Measurements from ENCODE around the gene RCC2.

The RCC2 gene

GRCh38 chr1:17372955-17373354 is 66.5 kb downstream of the RCC2 start:
- TF ChIP-seq CTCF (IDR thresholded peaks at IDR 0.05; ENCODE audit: extremely low read depth, insufficient read depth, missing control alignments): no peak
- no peak for DNase-seq (ENCODE audit: low spot score)
- in situ Hi-C loops (cut with MboI; ENCODE audit: low pct_unique_long_range_greater_than_20kb, low sequenced_read_pairs, unreplicated experiment): no loop called here

GRCh38 chr1:17371896-17372295 is 67.6 kb downstream of the RCC2 start, which contains the start of gene PADI6:
TSS of gene PADI6 (plus strand) at chr1:17372196. CDS start at chr1:17372246, 50 bp downstream.
- no peak for DNase-seq (ENCODE audit: low spot score)
- no peak for TF ChIP-seq CTCF (IDR thresholded peaks at IDR 0.05; ENCODE audit: extremely low read depth, insufficient read depth, missing control alignments)
- in situ Hi-C loops (cut with MboI; ENCODE audit: low pct_unique_long_range_greater_than_20kb, low sequenced_read_pairs, unreplicated experiment): no loop called here

- TF ChIP-seq CTCF (IDR thresholded peaks at IDR 0.05; ENCODE audit: extremely low read depth, insufficient read depth, missing control alignments): no peak
- in situ Hi-C loops (cut with MboI; ENCODE audit: low pct_unique_long_range_greater_than_20kb, low sequenced_read_pairs, unreplicated experiment): no loop called here
- DNase-seq (ENCODE audit: low spot score): no peak
These were observed 68.9 kb downstream of the RCC2 start for GRCh38 chr1:17370618-17371017.

- TF ChIP-seq CTCF (IDR thresholded peaks at IDR 0.05; ENCODE audit: extremely low read depth, insufficient read depth, missing control alignments): no peak
- no peak for DNase-seq (ENCODE audit: low spot score)
- in situ Hi-C loops (cut with MboI; ENCODE audit: low pct_unique_long_range_greater_than_20kb, low sequenced_read_pairs, unreplicated experiment): no loop called here
These were observed 70.0 kb downstream of the RCC2 start for GRCh38 chr1:17369466-17369865.

- no peak for TF ChIP-seq CTCF (IDR thresholded peaks at IDR 0.05; ENCODE audit: extremely low read depth, insufficient read depth, missing control alignments)
- DNase-seq (ENCODE audit: low spot score): no peak
- in situ Hi-C loops (cut with MboI; ENCODE audit: low pct_unique_long_range_greater_than_20kb, low sequenced_read_pairs, unreplicated experiment): no loop called here
These were observed 74.2 kb downstream of the RCC2 start for GRCh38 chr1:17365293-17365692.

GRCh38 chr1:17363771-17364170 is 75.7 kb downstream of the RCC2 start:
- in situ Hi-C loops (cut with MboI; ENCODE audit: low pct_unique_long_range_greater_than_20kb, low sequenced_read_pairs, unreplicated experiment): no loop called here
- no peak for DNase-seq (ENCODE audit: low spot score)
- TF ChIP-seq CTCF (IDR thresholded peaks at IDR 0.05; ENCODE audit: extremely low read depth, insufficient read depth, missing control alignments): no peak

- no peak for TF ChIP-seq CTCF (IDR thresholded peaks at IDR 0.05; ENCODE audit: extremely low read depth, insufficient read depth, missing control alignments)
- in situ Hi-C loops (cut with MboI; ENCODE audit: low pct_unique_long_range_greater_than_20kb, low sequenced_read_pairs, unreplicated experiment): no loop called here
- no peak for DNase-seq (ENCODE audit: low spot score)
These were observed 76.1 kb downstream of the RCC2 start for GRCh38 chr1:17363351-17363750.

Measured in GM13977 (cell line).